OCI-LY7 (cell line): Measurements from ENCODE around the gene GALNT1. TPM values are rescaled to one million over a fixed set of nuclear protein-coding genes. Genes with fewer than 3 reads are reported as not detected.

Experiments used
- BruUV-seq: library from RNA; stranded (reverse); fragments of 400-500 nt; replicated peaks from 2 replicates; lab custom pipeline; 2021; lab: Mats Ljungman, UMichigan
- CTCF ChIA-PET: fragments of 300-600 bp; sonication (Branson Sonifier 250); formaldehyde crosslinking; loops from one replicate; lab custom pipeline; 2022; ENCODE audit warnings: antibody characterized with exemption; ENCODE audit not compliant: unreplicated experiment; lab: Charles Lee
- POLR2A ChIA-PET: fragments of 300-600 bp; sonication (Branson Sonifier 250); formaldehyde crosslinking; loops from one replicate; lab custom pipeline; 2022; ENCODE audit warnings: antibody characterized with exemption; lab: Charles Lee
- DNase-seq: peaks from one replicate; pipeline ENCODE4 v3.0.0-alpha.2; 2015; ENCODE audit warnings: low spot score
- H2AFZ ChIP-seq: fragments of 200-600 bp; sonication (generic), shearing (Covaris generic); 2 replicates; pipeline ENCODE4 v1.6.1; 2014; ENCODE audit warnings: mild to moderate bottlenecking, antibody characterized with exemption, low read length, moderate library complexity
- H3K27ac ChIP-seq: fragments of 200-600 bp; sonication (generic); 2 replicates; pipeline ENCODE4 v1.5.1; 2014; ENCODE audit warnings: mixed run types, low read depth, mild to moderate bottlenecking, moderate library complexity, low read length, inconsistent platforms; ENCODE audit not compliant: poor library complexity, severe bottlenecking
- H3K36me3 ChIP-seq: fragments of 200-600 bp; sonication (generic); 2 replicates; pipeline ENCODE4 v1.6.1; 2014; ENCODE audit warnings: mild to moderate bottlenecking, antibody characterized with exemption, low read length, moderate library complexity, mixed read lengths; ENCODE audit not compliant: insufficient read depth
- H3K4me1 ChIP-seq: fragments of 200-600 bp; sonication (generic); 2 replicates; pipeline ENCODE4 v1.5.1; 2014; ENCODE audit warnings: mild to moderate bottlenecking, low read length; ENCODE audit not compliant: insufficient read depth, poor library complexity, severe bottlenecking
- H3K4me2 ChIP-seq: fragments of 200-600 bp; sonication (generic); 2 replicates; pipeline ENCODE4 v1.6.1; 2014; ENCODE audit warnings: mild to moderate bottlenecking, low read length
- H3K4me3 ChIP-seq: fragments of 200-600 bp; sonication (generic); 2 replicates; pipeline ENCODE4 v1.5.1; 2014; ENCODE audit warnings: mild to moderate bottlenecking, low read depth, low read length; ENCODE audit not compliant: poor library complexity, severe bottlenecking
- H3K79me2 ChIP-seq: fragments of 200-600 bp; sonication (generic); 2 replicates; pipeline ENCODE4 v1.6.1; 2016; ENCODE audit warnings: low read depth, mild to moderate bottlenecking, low read length, moderate library complexity, mixed read lengths; ENCODE audit not compliant: insufficient read depth
- H3K9me2 ChIP-seq: fragments of 200-600 bp; sonication (generic); 2 replicates; pipeline ENCODE4 v1.6.1; 2016; ENCODE audit warnings: mild to moderate bottlenecking, low read length, mixed read lengths; ENCODE audit not compliant: insufficient read depth
- H3K9me3 ChIP-seq: fragments of 200-600 bp; sonication (generic); 2 replicates; pipeline ENCODE4 v1.6.1; 2014; ENCODE audit warnings: mild to moderate bottlenecking, mixed run types, low read length, mixed read lengths
- H4K20me1 ChIP-seq: fragments of 200-600 bp; sonication (generic); 2 replicates; pipeline ENCODE4 v1.6.1; 2014; ENCODE audit warnings: mild to moderate bottlenecking, antibody characterized with exemption, low read length, moderate library complexity, mixed read lengths; ENCODE audit not compliant: insufficient read depth
- CTCF ChIP-seq: fragments of 200-600 bp; sonication (generic); conservative IDR thresholded peaks from 2 replicates; pipeline ENCODE4 v1.5.1; 2014; ENCODE audit warnings: mild to moderate bottlenecking, antibody characterized with exemption, low read length, moderate library complexity, mixed read lengths
- EZH2phosphoT487 ChIP-seq: fragments of 200-600 bp; sonication (generic); IDR thresholded peaks from 2 replicates; pipeline ENCODE4 v1.6.1; 2018; ENCODE audit warnings: low read depth, borderline replicate concordance, mild to moderate bottlenecking, mixed run types, antibody characterized with exemption, low read length, moderate library complexity, mixed read lengths
- intact Hi-C: fragments of 100-400 bp; cut with micrococcal nuclease; formaldehyde crosslinking; loops from one replicate; pipeline ENCODE4 v1.10.0; 2022; ENCODE audit not compliant: unreplicated experiment
- total RNA-seq, 2 experiments: library from RNA; depleted of rRNA in 1 of 2; stranded (reverse); fragments of >200 nt in 1 of 2; shearing (Covaris generic) in 1 of 2; gene quantifications; 2 replicates each; pipeline ENCODE4 v1.2.3, GENCODE V29; 2014 to 2022

GALNT1 gene
- total RNA-seq, 2 experiments from 2014 or later, result 22.0 to 37.2 TPM

DNA sequence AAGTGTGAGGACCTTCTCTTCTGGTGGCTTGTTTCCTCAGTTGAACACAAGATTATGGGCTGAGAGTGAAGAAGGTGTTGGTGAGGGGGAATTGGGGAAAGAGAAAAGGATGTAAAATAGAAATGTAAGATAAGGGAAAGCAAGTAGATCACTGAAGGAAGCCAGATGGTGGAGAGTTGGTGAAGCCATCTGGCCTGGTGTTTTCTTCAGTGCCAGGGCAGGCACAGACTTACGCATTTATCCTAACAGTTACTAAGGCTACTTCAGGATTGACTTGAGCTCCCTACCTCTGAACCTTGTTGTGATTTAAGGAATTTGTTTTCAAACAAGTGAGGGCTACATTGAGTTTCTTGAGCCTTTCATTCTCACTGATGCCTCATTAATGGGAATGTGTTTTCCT, 113.8 kb downstream of the GALNT1 start:
- Histone ChIP-seq H2AFZ (no peak overlapping the region), H3K9me2 (no peaks in the 10 kb centered on the region), H3K79me2 (no peaks in the 10 kb centered on the region), H3K4me2 (no peak overlapping the region), H3K36me3 (no peaks in the 10 kb centered on the region), H4K20me1 (no peaks in the 10 kb centered on the region), H3K4me1 (no peaks in the 10 kb centered on the region), H3K4me3 (no peak overlapping the region), H3K9me3 (no peaks in the 10 kb centered on the region), H3K27ac (no peak overlapping the region)
- BruUV-seq, result no TSS peak
- no peak for DNase-seq
- intact Hi-C loops, result no loop called here
- CTCF ChIA-PET, result no interaction called here
- TF ChIP-seq CTCF (no peak), EZH2phosphoT487 (no peak)
- POLR2A ChIA-PET, result interaction anchor here (0.5 to 1.0 kb wide), 2 partner anchors 8 to 514 kb away, joined by 4 to 5 read pairs; no protein-coding TSS in a partner anchor

DNA sequence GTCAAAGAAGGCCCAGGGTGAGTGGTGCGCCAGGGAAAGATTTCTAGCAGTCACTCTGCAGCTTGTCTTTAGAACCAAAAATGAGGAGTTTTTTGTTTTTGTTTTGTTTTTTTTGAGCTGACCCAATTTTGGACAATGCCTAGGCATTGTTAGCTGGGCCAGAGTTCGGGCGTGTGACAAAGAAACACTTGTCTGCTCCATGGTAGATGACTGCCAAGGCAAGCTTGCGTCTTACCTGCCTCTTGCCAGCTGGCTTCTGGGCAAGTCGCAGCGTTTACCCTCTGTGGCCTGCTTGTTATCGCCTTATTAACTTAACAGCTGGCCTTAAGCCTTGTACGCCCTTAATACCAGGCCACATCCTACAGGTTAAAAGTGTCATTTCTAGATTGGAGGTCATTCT, 114.3 kb downstream of the GALNT1 start:
- no peak overlapping the region for H3K4me2 ChIP-seq
- no peaks in the 10 kb centered on the region for H4K20me1 ChIP-seq
- BruUV-seq, result no TSS peak
- no peak overlapping the region for H3K4me3 ChIP-seq
- H3K9me3 ChIP-seq, result no peaks in the 10 kb centered on the region
- intact Hi-C loops, result no loop called here
- no peak overlapping the region for H3K27ac ChIP-seq
- H3K4me1 ChIP-seq, result no peaks in the 10 kb centered on the region
- no peak for DNase-seq
- H2AFZ ChIP-seq, result no peak overlapping the region
- ChIA-PET CTCF (no interaction called here), POLR2A (interaction anchor here (0.5 to 1.0 kb wide), 2 partner anchors 9 to 514 kb away, joined by 4 to 5 read pairs; no protein-coding TSS in a partner anchor)
- no peaks in the 10 kb centered on the region for H3K9me2 ChIP-seq
- no peaks in the 10 kb centered on the region for H3K36me3 ChIP-seq
- TF ChIP-seq EZH2phosphoT487 (no peak), CTCF (no peak)
- H3K79me2 ChIP-seq, result no peaks in the 10 kb centered on the region

DNA sequence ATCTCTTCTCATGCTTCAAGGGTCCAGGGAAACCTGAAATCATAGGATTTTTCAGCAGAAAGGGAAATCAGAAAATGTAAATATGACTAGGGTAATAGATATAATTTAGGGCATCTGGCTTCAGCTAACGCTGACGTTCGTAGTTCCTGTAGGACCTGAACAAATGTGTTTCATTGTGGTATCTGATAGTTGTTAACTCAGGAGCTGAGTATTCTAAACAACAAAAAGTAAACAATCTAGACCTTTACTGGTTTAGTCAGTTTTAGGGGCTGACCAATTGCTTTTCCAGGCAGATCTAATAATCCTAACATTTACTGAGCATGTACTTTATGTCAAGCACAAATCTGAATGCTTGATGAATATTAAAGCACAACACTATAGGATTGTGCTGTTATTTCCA, 114.8 kb downstream of the GALNT1 start:
- H3K27ac ChIP-seq, result no peak overlapping the region
- CTCF ChIA-PET, result no interaction called here
- no TSS peak for BruUV-seq
- H3K4me2 ChIP-seq, result no peak overlapping the region
- no peaks in the 10 kb centered on the region for H3K9me2 ChIP-seq
- no peaks in the 10 kb centered on the region for H3K9me3 ChIP-seq
- no peaks in the 10 kb centered on the region for H3K4me1 ChIP-seq
- POLR2A ChIA-PET, result no interaction called here
- no peak for DNase-seq
- intact Hi-C loops, result no loop called here
- H3K4me3 ChIP-seq, result no peak overlapping the region
- TF ChIP-seq CTCF (no peak), EZH2phosphoT487 (no peak)
- H4K20me1 ChIP-seq, result no peaks in the 10 kb centered on the region
- H2AFZ ChIP-seq, result no peak overlapping the region
- no peaks in the 10 kb centered on the region for H3K36me3 ChIP-seq
- no peaks in the 10 kb centered on the region for H3K79me2 ChIP-seq
